Ishikawa (cell line): ENCODE results near the gene TMEM120A.

Experiments
- CEBPB ChIP-seq: IDR thresholded peaks from 2 replicates; pipeline ENCODE4 v1.6.1; 2012
- CREB1 ChIP-seq: IDR thresholded peaks from 2 replicates; pipeline ENCODE4 v1.6.1; 2012; ENCODE audit warnings: low read depth
- EGR1 ChIP-seq: IDR thresholded peaks from 2 replicates; pipeline ENCODE4 v1.6.1; 2012
- EP300 ChIP-seq: IDR thresholded peaks from 2 replicates; pipeline ENCODE4 v1.6.1; 2012; ENCODE audit warnings: borderline replicate concordance
- FOXM1 ChIP-seq: IDR thresholded peaks from 2 replicates; pipeline ENCODE4 v1.6.1; 2012; ENCODE audit warnings: low read depth, borderline replicate concordance
- MAX ChIP-seq: IDR thresholded peaks from 2 replicates; pipeline ENCODE4 v1.6.1; 2012
- NFIC ChIP-seq: IDR thresholded peaks from 2 replicates; pipeline ENCODE4 v1.6.1; 2012
- RAD21 ChIP-seq: IDR thresholded peaks from 2 replicates; pipeline ENCODE4 v1.6.1; 2012; ENCODE audit warnings: low read depth
- REST ChIP-seq: IDR thresholded peaks from 2 replicates; pipeline ENCODE4 v1.6.1; 2012; ENCODE audit warnings: low read depth, mild to moderate bottlenecking
- TAF1 ChIP-seq: IDR thresholded peaks from 2 replicates; pipeline ENCODE4 v1.6.1; 2012; ENCODE audit warnings: low read depth, mild to moderate bottlenecking
- TCF12 ChIP-seq: IDR thresholded peaks from 2 replicates; pipeline ENCODE4 v1.6.1; 2012; ENCODE audit warnings: low read depth
- TEAD4 ChIP-seq: IDR thresholded peaks from 2 replicates; pipeline ENCODE4 v1.6.1; 2012
- USF1 ChIP-seq: IDR thresholded peaks from 2 replicates; pipeline ENCODE4 v1.6.1; 2012
- YY1 ChIP-seq: IDR thresholded peaks from 2 replicates; pipeline ENCODE4 v1.6.1; 2012; ENCODE audit warnings: low read depth
- ZBTB7A ChIP-seq: IDR thresholded peaks from 2 replicates; pipeline ENCODE4 v1.6.1; 2012; ENCODE audit warnings: low read depth

Gene TMEM120A

GRCh38 chr7:75982306-75983064 lies 11.9 kb downstream of the TMEM120A start:
- TF ChIP-seq ZBTB7A (no peak), FOXM1 (no peak), RAD21 (no peak), TEAD4 (no peak), MAX (no peak), TCF12 (no peak), USF1 (no peak), CEBPB (no peak), TAF1 (no peak), NFIC (no peak), EGR1 (no peak), CREB1 (no peak), YY1 (no peak)

- TF ChIP-seq REST = no peak
- TF ChIP-seq EP300 = no peak
- no peak for TF ChIP-seq ZBTB7A
- no peak for TF ChIP-seq CREB1
These were observed 12.7 kb downstream of the TMEM120A start for GRCh38 chr7:75981453-75982305.

DNA sequence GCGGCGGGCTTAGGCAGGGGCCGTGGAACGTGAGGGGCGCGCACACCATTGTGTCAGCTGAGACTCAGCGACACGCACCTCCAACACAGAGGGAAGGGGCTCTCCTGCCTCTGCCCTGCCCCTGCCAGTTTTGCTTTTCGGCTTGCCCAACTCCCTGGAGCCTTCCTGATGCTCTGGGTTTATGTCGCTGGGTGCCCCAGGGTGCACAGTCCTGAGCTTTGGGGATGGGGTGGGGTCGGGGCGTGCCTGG lies 13.3 kb downstream of the TMEM120A start:
- TF ChIP-seq CEBPB = no peak
- no peak for TF ChIP-seq FOXM1
- no peak for TF ChIP-seq TCF12
- TF ChIP-seq EP300 = no peak
- TF ChIP-seq RAD21 = no peak
- TF ChIP-seq TEAD4 = no peak
- no peak for TF ChIP-seq REST
- no peak for TF ChIP-seq ZBTB7A

GRCh38 chr7:75980430-75981202 lies 13.8 kb downstream of the TMEM120A start:
- TF ChIP-seq USF1 = no peak
- no peak for TF ChIP-seq RAD21
- no peak for TF ChIP-seq EGR1
- no peak for TF ChIP-seq REST
- TF ChIP-seq TCF12 = no peak
- no peak for TF ChIP-seq NFIC
- TF ChIP-seq CEBPB = no peak
- no peak for TF ChIP-seq TAF1
- TF ChIP-seq EP300 = no peak
- no peak for TF ChIP-seq CREB1
- no peak for TF ChIP-seq TEAD4
- no peak for TF ChIP-seq MAX
- no peak for TF ChIP-seq ZBTB7A
- TF ChIP-seq YY1 = no peak
- no peak for TF ChIP-seq FOXM1
